Hepatocyte (in vitro differentiated cells): ENCODE results near the gene GPX7. TPM values are rescaled to one million over a fixed set of nuclear protein-coding genes. Genes with fewer than 3 reads are reported as not detected.
"Not testable (repeated sequence)": the region's sequence is repeated elsewhere in the genome, so short reads cannot be mapped to it uniquely, and the experiment has no call there.

Experiments
- DNase-seq: peaks from one replicate; pipeline ENCODE4 v3.0.0-alpha.2; 2016; ENCODE audit warnings: low spot score
- H2AFZ ChIP-seq: fragments of 200-600 bp; sonication (generic); 2 replicates; pipeline ENCODE4 v1.6.0; 2016; ENCODE audit warnings: antibody characterized with exemption, mild to moderate bottlenecking
- H3K27ac ChIP-seq: fragments of 200-600 bp; sonication (generic); 2 replicates; pipeline ENCODE4 v1.5.1; 2016; ENCODE audit warnings: mild to moderate bottlenecking
- H3K27me3 ChIP-seq: fragments of 200-600 bp; sonication (generic); 2 replicates; pipeline ENCODE4 v1.6.1; 2016
- H3K36me3 ChIP-seq: fragments of 200-600 bp; sonication (generic); replicated peaks from 2 replicates; pipeline ENCODE4 v1.5.1; 2016; ENCODE audit warnings: low read depth; ENCODE audit not compliant: insufficient read depth
- H3K4me1 ChIP-seq: fragments of 200-600 bp; sonication (generic); 2 replicates; pipeline ENCODE4 v1.5.1; 2016; ENCODE audit warnings: mild to moderate bottlenecking, moderate library complexity; ENCODE audit not compliant: insufficient read depth
- H3K4me2 ChIP-seq: fragments of 200-600 bp; sonication (generic); 2 replicates; pipeline ENCODE4 v1.6.0; 2016
- H3K4me3 ChIP-seq: fragments of 200-600 bp; sonication (generic); 2 replicates; pipeline ENCODE4 v1.5.1; 2016; ENCODE audit warnings: mild to moderate bottlenecking
- H3K79me2 ChIP-seq: fragments of 200-600 bp; sonication (generic); 2 replicates; pipeline ENCODE4 v1.6.0; 2017; ENCODE audit warnings: mild to moderate bottlenecking
- H3K9me2 ChIP-seq: fragments of 200-600 bp; sonication (generic); replicated peaks from 2 replicates; pipeline ENCODE4 v1.6.0; 2017; ENCODE audit warnings: mild to moderate bottlenecking; ENCODE audit not compliant: insufficient read depth
- H3K9me3 ChIP-seq: fragments of 200-600 bp; sonication (generic); 2 replicates; pipeline ENCODE4 v1.5.1; 2016; ENCODE audit warnings: low read depth, mild to moderate bottlenecking
- H4K20me1 ChIP-seq: fragments of 200-600 bp; sonication (generic); 2 replicates; pipeline ENCODE4 v1.6.0; 2016; ENCODE audit warnings: mild to moderate bottlenecking; ENCODE audit not compliant: insufficient read depth, poor library complexity, severe bottlenecking
- EZH2 ChIP-seq: fragments of 200-600 bp; sonication (generic); IDR thresholded peaks from 2 replicates; pipeline ENCODE4 v1.6.1; 2016; ENCODE audit warnings: antibody characterized with exemption, mild to moderate bottlenecking, borderline replicate concordance
- EZH2phosphoT487 ChIP-seq: fragments of 200-600 bp; sonication (generic); IDR thresholded peaks from one replicate; pipeline ENCODE4 v1.6.1; 2018; ENCODE audit warnings: antibody characterized with exemption, mild to moderate bottlenecking, low read depth, moderate library complexity; ENCODE audit not compliant: unreplicated experiment, severe bottlenecking
- WGBS: methylation state at CpG from one replicate; pipeline ENCODE4 v1.1.6; 2016; ENCODE audit warnings: low lambda C conversion rate; ENCODE audit errors: missing lambda C conversion rate; 5-methylcytosine and 5-hydroxymethylcytosine counted together
- polyA plus RNA-seq: library from polyadenylated mRNA; unstranded; fragments of >200 nt; fragmentation: Nextera tagmentation; extraction: Ambion mirVana; gene quantifications from 2 replicates; pipeline ENCODE4 v1.2.1, GENCODE V29; 2016
- total RNA-seq: library from RNA; depleted of rRNA; stranded (reverse); fragments of >200 nt; gene quantifications from 2 replicates; pipeline ENCODE4 v1.2.3, GENCODE V29; 2014
- TF ChIP-seq, protein P1 (sequence below): fragments of 200-600 bp; sonication (generic); IDR thresholded peaks from 2 replicates; pipeline ENCODE4 v1.5.1; 2016; ENCODE audit warnings: antibody characterized with exemption, mild to moderate bottlenecking; ENCODE audit not compliant: poor library complexity

GPX7 gene
- total and polyA plus RNA-seq, 2 experiments from 2014 or later = 56.4 to 78.9 TPM

DNA sequence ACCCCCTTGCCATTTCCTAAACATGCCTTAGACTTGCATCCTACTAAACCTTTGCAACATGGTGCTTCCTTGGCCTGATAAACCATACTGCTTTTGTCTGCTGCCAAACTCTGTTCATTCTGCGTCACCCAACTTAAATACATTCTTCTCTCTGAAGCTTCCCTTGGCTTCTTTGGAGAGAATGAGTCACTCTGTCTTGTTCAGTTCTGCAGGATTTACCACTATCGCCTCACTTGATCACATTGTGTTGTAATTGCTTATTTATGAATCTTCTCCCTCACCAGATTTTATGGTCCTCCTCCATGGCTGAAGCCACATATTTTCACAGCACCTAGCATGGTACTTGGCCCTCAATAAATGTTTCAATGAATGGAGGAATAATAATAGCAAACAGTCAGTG is 27.6 kb upstream of the GPX7 start:
- Histone ChIP-seq H3K27me3 (no peaks in the 10 kb centered on the region), H3K4me1 (no peaks in the 10 kb centered on the region), H3K36me3 (no peaks in the 10 kb centered on the region), H3K9me3 (no peaks in the 10 kb centered on the region), H3K27ac (no peak overlapping the region), H2AFZ (no peak overlapping the region), H4K20me1 (no peaks in the 10 kb centered on the region), H3K79me2 (no peaks in the 10 kb centered on the region), H3K4me2 (no peak overlapping the region), H3K4me3 (no peak overlapping the region), H3K9me2 (no peaks in the 10 kb centered on the region)
- 57% methylated on average over 2 of the region's 2 CpGs for WGBS
- DNase-seq = peak; percentile 61
- TF ChIP-seq EZH2 (no peak), EZH2phosphoT487 (no peak)
- TF ChIP-seq, protein P1, sequence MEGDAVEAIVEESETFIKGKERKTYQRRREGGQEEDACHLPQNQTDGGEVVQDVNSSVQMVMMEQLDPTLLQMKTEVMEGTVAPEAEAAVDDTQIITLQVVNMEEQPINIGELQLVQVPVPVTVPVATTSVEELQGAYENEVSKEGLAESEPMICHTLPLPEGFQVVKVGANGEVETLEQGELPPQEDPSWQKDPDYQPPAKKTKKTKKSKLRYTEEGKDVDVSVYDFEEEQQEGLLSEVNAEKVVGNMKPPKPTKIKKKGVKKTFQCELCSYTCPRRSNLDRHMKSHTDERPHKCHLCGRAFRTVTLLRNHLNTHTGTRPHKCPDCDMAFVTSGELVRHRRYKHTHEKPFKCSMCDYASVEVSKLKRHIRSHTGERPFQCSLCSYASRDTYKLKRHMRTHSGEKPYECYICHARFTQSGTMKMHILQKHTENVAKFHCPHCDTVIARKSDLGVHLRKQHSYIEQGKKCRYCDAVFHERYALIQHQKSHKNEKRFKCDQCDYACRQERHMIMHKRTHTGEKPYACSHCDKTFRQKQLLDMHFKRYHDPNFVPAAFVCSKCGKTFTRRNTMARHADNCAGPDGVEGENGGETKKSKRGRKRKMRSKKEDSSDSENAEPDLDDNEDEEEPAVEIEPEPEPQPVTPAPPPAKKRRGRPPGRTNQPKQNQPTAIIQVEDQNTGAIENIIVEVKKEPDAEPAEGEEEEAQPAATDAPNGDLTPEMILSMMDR = no peak

DNA sequence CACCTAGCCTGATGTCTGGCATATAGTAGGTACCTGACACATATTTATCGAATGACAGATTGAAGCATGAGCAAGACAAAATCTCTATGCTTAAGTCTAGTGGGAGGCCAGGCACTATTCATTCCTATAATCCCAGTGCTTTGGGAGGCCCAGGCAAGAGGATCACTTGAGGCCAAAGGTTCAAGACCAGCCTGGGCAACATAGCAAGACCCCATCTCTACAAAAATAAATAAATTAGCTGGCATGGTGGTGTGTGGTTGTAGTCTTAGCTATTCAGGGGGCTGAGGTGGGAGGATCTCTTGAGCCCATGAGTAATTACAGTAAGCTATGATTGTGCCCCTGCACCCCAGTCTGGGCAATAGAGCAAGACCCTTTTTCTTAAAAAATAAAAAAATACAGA is 26.1 kb upstream of the GPX7 start:
- no peak overlapping the region for H3K27ac ChIP-seq
- DNase-seq = no peak
- 100% methylated on average over 1 of the region's 1 CpG for WGBS

DNA sequence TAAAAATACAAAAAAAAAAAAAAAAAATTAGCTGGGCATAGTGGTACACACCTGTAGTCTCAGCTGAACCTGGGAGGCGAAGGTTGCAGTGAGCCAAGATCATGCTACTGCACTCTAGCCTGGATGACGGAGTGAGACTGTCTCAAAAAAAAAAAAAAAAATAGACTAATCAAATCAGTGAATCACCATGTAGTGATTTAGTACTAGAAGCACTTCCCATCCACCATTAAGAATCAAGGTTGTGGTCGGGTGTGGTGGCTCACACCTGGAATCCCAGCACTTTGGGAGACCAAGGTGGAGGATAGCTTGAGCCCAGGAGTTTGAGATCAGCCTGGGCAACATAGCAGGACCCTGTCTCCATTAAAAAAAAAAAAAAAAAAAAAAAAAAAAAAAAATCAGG is 24.1 kb upstream of the GPX7 start:
- 92% methylated on average over 3 of the region's 3 CpGs for whole genome bisulfite sequencing

More for the DNA sequence above, 26.1 kb upstream of the GPX7 start:
- H3K4me1 ChIP-seq = no peaks in the 10 kb centered on the region
- no peaks in the 10 kb centered on the region for H3K79me2 ChIP-seq
- no peaks in the 10 kb centered on the region for H3K9me2 ChIP-seq
- H3K27me3 ChIP-seq = no peaks in the 10 kb centered on the region
- H3K4me3 ChIP-seq = no peak overlapping the region
- no peak for TF ChIP-seq EZH2phosphoT487
- TF ChIP-seq EZH2 = no peak
- TF ChIP-seq, protein P1 = no peak
- no peaks in the 10 kb centered on the region for H4K20me1 ChIP-seq
- H3K9me3 ChIP-seq = no peaks in the 10 kb centered on the region
- no peaks in the 10 kb centered on the region for H3K36me3 ChIP-seq
- no peak overlapping the region for H2AFZ ChIP-seq
- H3K4me2 ChIP-seq = no peak overlapping the region

DNA sequence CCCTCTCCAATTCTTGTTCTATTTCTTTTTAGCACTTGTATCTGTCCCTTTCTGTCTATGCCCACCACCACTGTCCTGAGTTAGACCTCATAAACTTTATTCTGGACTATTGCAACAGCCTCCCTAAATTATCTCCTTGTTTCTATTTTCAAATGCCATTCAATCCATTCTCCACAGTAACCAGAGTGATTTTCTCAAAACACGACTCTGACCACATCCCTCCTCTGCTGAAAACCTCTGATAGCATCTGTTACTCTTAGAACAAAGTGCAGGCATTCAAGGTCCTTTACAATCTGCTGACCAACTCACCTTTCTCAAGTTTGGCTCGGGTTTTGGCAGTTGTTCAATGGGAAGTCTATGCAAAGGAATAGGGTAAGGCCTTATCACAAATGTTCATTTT is 22.8 kb upstream of the GPX7 start:
- H3K27me3 ChIP-seq = no peaks in the 10 kb centered on the region
- DNase-seq = no peak
- H3K79me2 ChIP-seq = no peaks in the 10 kb centered on the region
- no peaks in the 10 kb centered on the region for H4K20me1 ChIP-seq
- no peaks in the 10 kb centered on the region for H3K36me3 ChIP-seq
- no peaks in the 10 kb centered on the region for H3K9me3 ChIP-seq
- no peak overlapping the region for H2AFZ ChIP-seq
- WGBS = 40% methylated on average over 2 of the region's 2 CpGs
- H3K4me2 ChIP-seq = no peak overlapping the region
- H3K9me2 ChIP-seq = no peaks in the 10 kb centered on the region
- no peaks in the 10 kb centered on the region for H3K4me1 ChIP-seq
- no peak overlapping the region for H3K27ac ChIP-seq
- no peak for TF ChIP-seq EZH2
- TF ChIP-seq EZH2phosphoT487 = no peak
- TF ChIP-seq, protein P1 = no peak
- no peak overlapping the region for H3K4me3 ChIP-seq

More for the DNA sequence above, 24.1 kb upstream of the GPX7 start:
- not testable (repeated sequence) for DNase-seq, H2AFZ ChIP-seq, H3K27ac ChIP-seq, H3K9me2 ChIP-seq, H3K4me3 ChIP-seq, H3K4me2 ChIP-seq, H3K36me3 ChIP-seq, H3K79me2 ChIP-seq, H4K20me1 ChIP-seq, H3K27me3 ChIP-seq, H3K9me3 ChIP-seq, H3K4me1 ChIP-seq
